ENCODE data around the gene PRPH.

- TF ChIP-seq CTCF (IDR thresholded peaks at IDR 0.05; ENCODE audit: low read length) = no peak
- TF ChIP-seq EZH2 (optimal IDR thresholded peaks at IDR 0.05; ENCODE audit: low read depth, low read length) = no peak
These were observed 44.5 kb downstream of the PRPH start for GRCh38 chr12:49339464-49339861.

All from MM.1S (cell line).